Measurements from ENCODE around the gene SLC44A3.

- TF ChIP-seq, protein P1, sequence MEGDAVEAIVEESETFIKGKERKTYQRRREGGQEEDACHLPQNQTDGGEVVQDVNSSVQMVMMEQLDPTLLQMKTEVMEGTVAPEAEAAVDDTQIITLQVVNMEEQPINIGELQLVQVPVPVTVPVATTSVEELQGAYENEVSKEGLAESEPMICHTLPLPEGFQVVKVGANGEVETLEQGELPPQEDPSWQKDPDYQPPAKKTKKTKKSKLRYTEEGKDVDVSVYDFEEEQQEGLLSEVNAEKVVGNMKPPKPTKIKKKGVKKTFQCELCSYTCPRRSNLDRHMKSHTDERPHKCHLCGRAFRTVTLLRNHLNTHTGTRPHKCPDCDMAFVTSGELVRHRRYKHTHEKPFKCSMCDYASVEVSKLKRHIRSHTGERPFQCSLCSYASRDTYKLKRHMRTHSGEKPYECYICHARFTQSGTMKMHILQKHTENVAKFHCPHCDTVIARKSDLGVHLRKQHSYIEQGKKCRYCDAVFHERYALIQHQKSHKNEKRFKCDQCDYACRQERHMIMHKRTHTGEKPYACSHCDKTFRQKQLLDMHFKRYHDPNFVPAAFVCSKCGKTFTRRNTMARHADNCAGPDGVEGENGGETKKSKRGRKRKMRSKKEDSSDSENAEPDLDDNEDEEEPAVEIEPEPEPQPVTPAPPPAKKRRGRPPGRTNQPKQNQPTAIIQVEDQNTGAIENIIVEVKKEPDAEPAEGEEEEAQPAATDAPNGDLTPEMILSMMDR (conservative IDR thresholded peaks at IDR 0.05; ENCODE audit: low read length), result no peak
- no peak for TF ChIP-seq EZH2phosphoT487 (IDR thresholded peaks at IDR 0.05; ENCODE audit: borderline replicate concordance)
These were observed 104.8 kb downstream of the SLC44A3 start for GRCh38 chr1:94925004-94925403.

All from Loucy (cell line).